DMS53 treated with DMSO at 0.1 percent for 48 hours (cell line): ENCODE data around the gene ADAMTS9.
A peak's percentile ranks its signal among the peaks of the same experiment; 100 is the strongest.

Experiments used
- DNase-seq: peaks from one replicate; lab custom pipeline; 2025; ENCODE audit not compliant: unreplicated experiment; lab: John Stamatoyannopoulos, UW

ADAMTS9 gene

DNA sequence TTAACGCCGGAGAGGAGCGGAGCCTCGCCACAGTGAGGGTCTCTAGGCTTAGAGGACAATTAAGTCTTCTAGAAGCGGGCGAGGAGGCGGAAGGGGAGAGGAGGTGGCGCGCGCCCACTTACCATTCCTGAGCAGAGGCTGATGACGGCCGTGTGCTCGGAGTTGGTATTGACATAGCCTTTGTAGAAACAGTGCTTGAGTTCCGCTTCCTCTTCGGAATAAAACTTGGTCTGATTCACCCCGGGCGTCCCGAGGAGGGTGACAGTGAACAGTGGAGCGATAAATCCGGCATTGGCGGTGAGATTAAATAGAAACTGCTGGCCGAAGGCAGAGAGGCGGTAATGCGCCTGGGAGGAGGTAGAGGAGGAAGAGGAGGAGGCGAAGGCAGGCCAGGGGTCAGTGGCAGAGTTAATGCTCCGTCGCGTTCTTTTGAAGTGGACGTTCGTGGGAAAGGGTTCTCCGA is 1.3 kb downstream of the ADAMTS9 start:
- DNase-seq, result no peak

DNA sequence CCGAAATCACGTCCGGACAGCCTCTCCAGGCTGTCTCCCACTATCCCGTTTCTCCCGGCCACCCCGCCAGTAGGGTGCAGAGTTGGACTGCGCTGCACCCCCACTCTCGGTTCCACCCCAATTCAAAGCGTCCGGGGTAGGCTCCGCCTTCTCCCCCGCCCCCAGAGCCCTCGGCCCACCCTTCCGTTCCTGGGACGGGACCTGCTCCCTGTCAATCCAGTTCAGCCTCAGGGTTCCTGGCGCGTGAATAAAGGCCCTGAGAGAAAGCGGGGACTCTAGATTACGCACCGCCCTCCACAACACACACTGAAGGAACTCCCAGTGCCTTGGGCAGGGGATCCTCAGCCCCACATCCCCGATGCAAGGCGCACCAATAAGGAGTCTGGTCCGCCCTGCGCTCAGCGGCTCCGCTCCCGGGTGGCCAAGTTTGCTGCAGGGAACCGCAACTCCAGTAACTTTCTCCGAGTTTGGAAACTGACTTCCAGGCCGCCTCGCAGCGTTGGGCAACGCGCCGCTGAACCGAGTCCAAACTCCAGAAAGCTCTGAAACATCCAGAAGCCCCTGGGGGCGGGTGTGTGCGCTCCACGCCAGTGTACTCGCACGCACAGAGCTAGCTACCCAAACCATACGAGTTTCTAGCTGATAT is 1.9 kb downstream of the ADAMTS9 start:
- DNase-seq, result peak; percentile 2

DNA sequence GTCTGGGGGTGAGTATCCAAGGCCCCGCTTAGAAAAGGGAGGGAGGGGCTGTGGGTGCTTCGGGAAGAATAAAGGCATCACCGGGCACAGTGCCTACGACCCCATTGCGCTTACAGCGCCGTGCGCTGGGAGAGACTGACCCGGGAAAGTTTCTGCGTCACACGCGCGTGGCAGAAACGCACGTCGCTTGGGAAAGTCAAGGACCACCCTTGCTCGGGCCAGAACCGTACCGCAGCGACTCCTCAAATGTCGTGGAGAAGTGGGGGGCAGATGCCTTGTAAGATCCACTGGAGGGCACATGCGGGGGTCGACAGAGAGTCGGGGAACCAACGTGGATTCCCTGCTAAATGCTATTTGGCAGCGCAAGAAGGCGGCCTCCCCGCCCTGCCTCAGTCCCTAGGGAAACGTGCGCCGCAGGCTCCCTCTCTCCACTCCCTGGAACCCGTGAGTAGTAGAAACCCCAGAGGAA is 2.4 kb downstream of the ADAMTS9 start:
- no peak for DNase-seq

DNA sequence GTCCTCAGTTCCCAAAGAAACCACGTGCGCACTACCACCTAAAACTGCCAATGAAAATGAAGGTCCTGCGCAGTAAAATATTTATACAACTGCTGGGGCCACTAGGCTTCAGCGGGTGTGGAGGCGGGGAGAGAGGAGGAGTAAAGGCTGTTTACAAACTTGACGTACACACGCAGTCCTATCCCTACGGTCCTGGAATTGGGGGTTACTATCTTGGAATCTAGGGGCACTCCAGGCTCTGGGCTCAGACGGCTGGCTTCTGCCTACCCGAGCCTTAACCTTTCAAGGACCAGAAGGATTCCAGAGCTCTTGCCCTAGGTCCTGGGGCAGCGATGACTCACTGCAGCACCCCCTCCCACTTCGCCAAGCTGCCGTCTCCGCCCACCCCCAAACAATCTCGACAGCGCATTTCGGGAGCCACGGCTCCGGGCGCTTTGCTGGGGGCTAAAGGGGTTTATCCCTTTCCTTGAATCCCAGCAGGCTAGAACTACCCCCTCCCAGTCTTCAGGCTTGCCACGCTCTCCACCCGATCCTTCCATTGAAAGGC is 3.0 kb downstream of the ADAMTS9 start:
- no peak for DNase-seq

DNA sequence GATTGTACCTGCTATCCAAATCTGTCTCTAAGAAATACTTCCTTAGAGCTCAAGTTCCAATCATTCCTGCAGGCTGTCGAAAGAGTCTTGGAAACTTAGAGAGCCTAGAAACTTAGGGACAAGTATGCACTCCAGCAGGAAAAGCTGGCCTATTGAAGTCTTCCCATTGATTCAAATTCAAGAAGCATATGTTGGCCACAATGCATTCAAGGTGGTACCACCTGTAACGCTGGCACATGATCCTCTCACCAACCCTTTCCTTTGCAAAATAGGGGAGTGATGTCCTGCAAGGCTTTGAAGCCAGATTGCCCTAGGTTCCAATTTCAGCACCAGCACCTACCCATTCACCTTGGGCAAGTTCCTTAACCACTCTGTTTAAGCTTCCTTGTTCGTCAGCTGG is 6.0 kb downstream of the ADAMTS9 start:
- DNase-seq, result no peak

DNA sequence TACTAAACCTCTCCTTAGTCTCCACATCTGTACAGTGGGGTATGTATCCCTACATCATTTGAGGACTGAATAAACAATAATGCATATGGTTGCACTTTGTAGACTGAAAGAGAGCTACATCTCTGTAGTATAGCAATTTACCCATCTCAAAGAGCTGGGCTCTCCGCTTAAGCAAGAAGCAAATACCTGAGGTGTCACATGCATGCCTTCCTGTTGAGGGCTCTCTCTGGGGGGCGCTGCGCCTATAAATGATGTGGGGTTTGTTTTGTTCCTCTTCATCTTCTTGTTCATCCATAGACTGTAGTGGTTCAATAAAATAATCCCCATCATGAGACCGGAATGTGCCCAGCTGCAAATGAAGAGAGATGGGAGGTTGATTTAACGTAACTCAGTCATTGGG is 6.8 kb downstream of the ADAMTS9 start:
- DNase-seq, result no peak

DNA sequence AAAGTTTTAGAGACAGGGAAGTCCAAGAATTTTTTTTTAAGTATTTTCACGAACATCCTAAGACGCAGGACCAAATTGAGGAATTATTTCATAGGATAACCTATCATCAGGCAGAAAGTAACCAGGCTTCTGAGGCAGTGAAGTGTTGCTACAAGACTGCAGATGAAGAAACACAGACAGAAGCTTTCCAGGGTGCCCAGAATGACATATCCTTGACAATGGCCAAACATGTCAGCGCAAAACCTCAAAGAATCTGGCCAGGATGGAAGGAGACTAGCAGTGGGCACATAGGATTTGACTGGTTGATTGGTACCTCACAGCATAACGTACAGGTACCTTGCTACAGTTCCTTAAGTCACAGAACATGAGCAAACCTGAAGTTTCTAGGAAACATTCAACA is 7.5 kb downstream of the ADAMTS9 start:
- DNase-seq, result no peak

DNA sequence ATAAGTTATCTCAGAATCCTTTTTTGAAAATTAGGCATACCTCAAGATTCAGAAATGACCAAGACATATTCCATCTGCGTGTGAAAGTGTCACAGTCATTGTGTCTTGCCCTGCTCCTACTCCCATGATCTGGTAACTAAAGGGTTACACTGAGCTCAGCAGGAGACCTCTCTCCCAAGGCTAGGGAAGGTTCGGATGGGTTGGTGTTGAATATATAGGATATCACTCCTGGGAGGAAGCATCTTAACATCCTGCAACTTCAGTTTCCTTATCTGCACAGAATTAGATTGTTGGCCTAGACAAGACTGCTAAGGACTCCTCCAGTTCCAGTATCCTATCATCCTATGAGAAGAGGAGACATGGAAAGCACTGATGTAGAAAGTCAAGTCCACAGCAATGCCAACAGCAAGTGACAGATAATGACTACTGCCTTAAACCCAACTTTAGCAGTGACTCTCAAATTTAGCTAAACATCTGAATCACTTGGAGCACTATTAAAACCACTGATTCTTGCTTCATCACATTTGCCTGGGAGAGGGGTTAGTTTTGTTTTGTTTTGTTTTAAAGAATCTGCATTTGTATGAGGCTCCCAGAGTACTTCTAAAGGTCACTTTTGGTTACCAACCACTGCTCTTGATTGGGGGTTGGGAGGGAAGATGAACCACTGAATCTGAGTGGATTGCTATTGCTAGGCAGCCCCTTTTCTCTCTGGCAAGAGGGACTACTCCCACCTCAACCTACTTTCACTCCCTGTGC is 9.7 kb downstream of the ADAMTS9 start:
- no peak for DNase-seq

DNA sequence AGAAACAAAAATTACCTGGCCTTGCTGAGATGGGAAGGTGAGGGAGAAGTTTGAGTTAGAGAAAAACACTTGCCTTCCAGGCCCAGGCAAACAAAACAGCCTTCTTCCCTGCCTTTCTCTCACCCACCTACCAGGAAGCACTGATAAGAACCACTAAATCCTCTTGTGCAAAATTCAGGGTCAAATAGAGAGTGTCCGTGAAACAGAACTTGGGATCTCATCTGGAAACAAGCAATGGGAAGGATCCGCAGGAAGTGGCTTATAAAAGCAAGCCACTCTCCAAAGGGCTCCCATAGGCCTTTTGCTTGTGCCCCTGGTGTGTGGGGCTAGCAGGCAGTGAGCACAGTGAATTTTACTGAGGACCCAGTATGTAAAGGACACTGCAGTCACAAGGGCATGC is 11.0 kb downstream of the ADAMTS9 start:
- DNase-seq, result no peak

DNA sequence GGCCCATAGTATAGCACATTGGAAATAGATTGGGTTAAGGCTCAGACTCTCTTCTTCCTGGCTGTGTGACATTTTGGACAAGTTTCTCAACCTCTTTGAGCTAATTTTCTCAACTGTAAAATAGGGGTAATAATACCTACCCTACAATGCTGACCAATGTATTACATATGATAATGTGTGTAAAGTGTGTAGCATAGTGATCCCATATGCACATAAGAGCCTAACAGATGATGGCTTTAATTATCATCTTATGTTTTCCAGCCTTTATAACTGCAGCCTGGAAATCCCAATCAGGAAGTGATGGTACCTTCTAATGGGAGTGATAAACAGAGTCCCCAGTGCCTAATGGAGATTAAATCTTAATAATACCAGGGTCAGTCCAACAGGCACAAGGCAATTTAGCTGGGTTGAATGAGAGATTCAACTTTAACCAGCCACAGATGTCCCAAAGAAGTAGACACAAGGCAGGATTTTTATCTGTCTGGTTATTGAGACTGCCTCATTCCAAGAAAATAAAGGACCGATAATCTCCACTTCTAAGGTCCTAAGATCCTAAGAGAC is 12.0 kb downstream of the ADAMTS9 start:
- DNase-seq, result no peak

DNA sequence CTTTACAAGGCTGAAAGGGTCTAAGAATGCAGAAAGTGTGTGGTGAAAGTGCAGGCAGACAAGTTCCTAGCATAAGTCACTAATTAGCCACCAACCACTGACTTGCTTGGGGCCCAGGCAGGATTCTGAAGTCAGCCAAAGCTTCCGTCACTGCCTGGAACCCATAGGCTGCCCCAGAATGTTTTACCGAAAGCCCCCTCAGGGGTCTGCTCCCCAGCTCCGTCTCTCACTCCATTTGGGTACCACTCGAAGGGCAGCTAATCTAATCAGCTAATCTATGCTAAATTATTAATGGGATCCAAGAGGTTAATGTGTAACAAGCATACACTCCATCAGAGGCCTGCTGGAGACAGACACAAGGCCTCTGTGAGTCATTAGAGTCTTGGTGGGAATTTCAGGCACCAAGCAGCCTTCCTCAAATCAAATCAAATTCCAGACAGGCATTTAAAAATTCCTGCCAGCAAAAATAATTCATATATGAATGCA is 13.2 kb downstream of the ADAMTS9 start:
- DNase-seq, result no peak

DNA sequence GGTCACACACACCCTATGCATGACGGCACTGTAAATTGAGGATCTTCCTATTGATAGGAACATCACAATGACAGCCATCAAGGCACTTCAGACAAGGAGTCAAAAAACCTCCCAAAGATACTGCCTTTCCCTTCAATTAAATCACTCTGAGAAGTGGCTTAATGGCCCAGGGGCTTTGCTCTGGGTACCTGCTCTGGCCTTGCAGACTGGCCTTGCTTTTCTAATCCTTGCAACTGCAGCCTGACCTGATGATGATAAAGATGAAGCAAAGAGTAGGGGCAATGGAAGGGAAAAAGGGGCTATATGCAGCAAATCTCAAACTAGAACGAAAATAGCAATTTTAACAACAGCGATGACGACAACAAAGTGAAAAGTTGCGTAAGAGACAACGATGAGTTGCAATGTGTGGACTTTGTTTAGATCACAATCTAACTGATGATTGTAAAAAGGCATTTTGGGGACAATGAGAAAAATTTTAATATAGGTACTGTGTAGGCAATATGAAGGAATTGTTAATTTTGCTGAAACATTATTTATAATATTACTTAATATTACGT is 14.6 kb downstream of the ADAMTS9 start:
- DNase-seq, result no peak

DNA sequence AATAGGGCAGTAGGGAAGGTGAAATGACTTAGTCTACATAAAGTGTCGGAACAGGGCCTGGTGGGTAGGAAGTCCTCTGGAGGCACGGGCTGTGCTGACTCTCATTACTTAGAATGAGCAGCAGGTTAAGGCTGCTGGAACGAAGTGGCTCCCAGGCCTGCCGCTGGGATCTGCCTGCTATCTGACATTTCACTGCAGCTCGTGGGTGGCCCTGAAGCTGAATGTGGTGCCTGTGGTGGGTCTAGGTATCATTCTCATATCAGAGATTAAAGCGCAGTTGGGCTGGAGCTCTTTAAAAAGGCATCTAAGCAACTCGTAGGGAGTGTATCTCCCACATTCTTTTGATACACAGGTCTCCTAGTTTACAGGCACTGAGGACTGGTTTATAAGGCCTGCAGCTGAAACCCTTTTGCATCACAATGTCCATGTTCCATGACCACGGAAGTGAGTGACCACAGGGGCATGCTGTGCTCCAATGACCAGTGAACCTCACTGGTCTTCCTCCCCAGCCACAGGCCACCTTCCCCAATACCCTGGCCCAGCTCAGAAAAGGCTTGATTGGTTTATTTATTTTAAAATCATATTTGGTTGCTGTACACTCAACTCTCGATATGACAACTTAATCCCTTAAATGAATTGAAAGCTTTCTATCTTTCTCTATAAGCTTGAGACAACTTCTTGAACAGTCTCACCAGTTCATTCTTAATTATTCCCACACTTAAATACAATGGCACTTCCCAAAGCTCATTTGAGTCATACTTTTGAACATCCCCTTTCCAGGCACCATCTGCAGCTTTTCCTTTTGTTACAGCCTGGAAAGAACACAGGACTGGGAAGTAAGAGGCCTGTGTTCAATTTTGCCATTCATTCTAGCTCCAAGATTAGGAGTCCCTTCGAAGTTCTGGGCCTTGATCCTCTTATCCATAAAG is 19.0 kb downstream of the ADAMTS9 start:
- no peak for DNase-seq

DNA sequence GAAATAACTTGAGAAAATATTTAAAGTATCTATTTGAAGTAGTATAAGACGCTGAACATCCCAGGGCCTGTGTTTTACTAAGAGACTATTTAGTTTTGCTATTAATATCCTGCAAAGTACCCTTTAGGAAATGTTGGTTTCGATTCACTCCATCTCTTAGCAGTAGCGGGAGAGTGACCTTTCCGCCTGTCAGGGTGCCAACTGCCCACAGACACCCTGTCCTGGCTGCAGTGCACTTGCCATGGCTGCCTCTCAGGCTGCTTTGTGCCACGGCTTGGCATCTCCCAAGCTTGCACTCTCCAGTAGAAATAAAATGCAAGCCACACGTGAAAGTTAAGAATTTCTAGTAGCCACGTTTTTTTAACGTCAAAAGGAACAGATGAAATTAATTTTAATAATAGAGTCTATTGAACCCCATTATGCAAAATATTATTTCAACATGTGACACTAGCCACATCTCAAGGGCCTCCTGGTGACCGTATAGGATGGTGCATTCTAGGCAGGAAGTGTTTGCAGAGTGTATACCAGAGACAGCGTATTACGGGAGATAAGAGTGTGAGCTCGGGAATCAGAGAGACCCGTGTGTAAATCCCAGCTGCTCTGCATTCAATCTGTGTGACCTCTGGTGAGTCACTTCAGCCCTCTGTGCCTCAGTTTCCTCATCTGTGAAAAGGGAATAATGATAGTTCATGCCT is 19.8 kb downstream of the ADAMTS9 start:
- DNase-seq, result no peak

DNA sequence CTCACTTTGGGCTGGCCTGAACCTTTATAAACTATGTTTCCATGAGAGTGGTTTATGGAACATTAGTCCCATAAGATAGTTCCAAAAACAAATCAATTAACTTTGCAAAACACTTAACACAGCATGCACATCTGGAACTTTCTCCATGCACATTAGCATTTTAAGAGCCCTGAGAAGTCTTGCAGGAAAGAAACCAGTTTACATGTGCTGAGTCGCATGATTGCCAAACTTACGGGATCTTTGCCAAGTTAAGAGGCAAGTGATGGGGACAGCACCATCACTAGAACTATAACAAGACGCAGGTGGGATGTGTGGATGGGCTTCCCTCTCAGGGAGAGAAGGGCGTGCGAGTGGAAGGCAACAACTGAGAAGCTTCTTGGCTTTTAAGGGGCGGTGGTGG is 20.7 kb downstream of the ADAMTS9 start:
- no peak for DNase-seq

DNA sequence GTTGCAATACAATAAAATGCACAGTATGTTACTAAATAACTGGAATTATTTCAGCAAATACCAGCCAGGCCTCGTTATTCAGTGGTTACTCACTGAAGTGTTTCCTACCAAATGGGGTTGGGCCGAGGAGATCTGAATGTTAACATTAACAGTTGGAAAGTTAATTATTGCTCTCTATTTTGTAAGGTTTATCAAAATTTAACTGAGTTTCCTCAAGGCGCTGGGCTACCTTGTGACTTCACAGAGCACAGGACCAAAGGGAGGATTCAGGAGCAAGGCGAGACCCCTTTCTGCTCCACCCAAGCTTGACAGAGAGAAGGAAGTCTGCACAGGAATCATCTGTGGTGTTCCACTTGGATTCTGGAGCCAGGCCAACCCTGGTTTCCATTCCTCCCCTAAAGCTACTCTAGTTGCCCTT is 21.6 kb downstream of the ADAMTS9 start:
- no peak for DNase-seq

DNA sequence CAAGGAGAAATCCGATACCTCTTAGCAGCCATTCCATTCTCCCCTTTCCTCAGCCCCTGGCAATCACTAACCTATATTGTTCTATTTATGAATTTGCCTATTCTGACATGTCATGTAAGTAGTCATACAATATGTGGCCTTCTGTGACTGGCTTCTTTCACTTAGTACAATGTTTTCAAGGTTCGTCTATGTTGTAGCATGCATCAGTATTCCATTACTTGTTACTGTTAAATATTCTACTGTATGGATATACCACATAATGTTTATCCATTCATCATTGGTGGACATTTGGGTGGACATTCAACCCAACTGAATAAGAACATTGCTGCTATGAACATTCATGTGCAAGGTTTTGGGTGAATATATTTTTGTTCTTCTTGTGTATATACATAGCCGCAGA is 23.4 kb downstream of the ADAMTS9 start:
- DNase-seq, result no peak

DNA sequence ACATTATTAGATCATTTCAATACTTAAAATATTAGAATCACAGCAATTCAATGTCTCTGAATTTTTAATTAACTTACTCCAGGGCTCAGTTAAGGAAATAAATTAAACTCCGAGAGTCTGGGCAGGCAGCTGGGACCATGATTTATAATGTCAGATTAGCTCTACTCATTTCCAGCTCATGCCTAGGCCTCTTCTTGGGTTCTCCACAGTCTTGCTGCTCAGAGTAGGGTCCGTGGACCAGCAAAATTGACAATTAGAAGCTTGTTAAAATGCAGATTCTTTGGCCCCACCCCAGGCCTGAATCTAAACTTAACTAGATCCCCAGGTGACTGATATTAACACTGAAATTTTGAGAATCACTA is 28.2 kb downstream of the ADAMTS9 start:
- DNase-seq, result no peak

DNA sequence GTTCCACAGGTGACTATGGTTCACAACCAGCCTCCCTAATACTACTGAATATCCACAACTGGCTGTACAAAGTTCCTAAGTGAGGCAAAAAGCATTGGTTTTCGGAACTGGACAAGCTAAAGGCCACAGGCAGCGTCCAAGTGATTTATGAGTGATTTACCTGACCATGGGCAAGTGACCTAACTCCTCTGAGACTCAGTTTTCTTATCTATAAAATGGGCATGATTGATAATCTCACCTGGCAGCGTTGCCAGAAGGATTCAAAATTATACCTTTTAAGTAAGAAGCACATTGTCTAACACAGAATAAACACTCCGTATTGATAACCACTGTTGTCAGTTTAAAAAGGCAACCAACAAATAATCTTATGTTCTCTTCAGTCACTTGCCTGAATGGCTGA is 29.8 kb downstream of the ADAMTS9 start:
- DNase-seq, result no peak

DNA sequence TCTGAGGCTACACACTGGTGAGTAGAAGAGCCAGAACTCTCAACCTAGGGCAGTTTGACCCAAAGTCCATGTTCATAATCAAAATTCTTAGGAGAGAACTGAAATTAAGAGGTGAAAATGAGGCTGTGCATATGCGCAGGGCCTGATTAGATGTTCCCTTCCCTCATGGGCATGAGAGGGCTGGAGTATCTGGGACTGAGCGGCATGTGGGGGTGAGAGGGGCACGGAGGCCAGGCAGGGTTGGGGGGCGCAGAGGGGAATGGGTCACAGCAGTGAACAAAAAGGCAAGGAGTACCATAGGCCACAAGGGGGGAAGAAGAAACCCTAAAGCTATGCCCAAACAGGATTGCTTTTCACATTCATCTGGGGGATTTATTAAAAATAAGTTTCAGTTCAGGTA is 31.3 kb downstream of the ADAMTS9 start:
- DNase-seq, result no peak
